HL-60 (cell line): ENCODE measurements around the gene LSMEM2.

ENCODE experiments used
- GABPA ChIP-seq: IDR thresholded peaks from 2 replicates; pipeline ENCODE4 v1.6.1; 2012; ENCODE audit warnings: low read depth
- POLR2AphosphoS5 ChIP-seq: IDR thresholded peaks from 2 replicates; pipeline ENCODE4 v1.6.1; 2012; ENCODE audit warnings: low read depth
- SPI1 ChIP-seq: IDR thresholded peaks from 2 replicates; pipeline ENCODE4 v1.6.1; 2012; ENCODE audit warnings: low read depth, mild to moderate bottlenecking, borderline replicate concordance
- TF ChIP-seq, protein P1 (sequence below): IDR thresholded peaks from one replicate; pipeline ENCODE4 v1.5.1; 2011; ENCODE audit warnings: low read length, control low read depth, inconsistent platforms; ENCODE audit not compliant: insufficient read depth
- TF ChIP-seq, protein P2 (sequence below): IDR thresholded peaks from 2 replicates; pipeline ENCODE4 v1.6.1; 2012; ENCODE audit warnings: low read depth; ENCODE audit not compliant: insufficient replicate concordance

DNA sequence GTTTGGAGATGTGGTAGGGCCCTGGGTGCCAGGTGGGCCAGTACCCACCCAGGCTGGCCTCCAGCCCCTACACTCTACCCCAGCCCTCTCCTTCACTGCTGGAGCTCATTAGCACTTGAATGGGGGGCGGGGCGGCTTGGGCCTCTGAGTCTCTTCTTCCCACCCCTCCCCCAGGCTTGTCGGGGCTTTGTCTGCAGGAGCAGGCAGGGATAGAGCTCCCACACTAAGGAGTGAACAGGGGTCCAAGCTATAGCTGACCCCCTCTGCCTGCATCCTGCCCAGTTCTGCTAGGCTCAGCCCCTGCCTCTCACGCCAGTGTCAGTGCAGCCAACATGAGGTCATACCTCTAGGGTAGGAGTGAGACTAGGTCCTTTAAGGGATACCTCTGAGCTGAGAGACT lies 37.7 kb upstream of the LSMEM2 start:
- TF ChIP-seq, protein P1, sequence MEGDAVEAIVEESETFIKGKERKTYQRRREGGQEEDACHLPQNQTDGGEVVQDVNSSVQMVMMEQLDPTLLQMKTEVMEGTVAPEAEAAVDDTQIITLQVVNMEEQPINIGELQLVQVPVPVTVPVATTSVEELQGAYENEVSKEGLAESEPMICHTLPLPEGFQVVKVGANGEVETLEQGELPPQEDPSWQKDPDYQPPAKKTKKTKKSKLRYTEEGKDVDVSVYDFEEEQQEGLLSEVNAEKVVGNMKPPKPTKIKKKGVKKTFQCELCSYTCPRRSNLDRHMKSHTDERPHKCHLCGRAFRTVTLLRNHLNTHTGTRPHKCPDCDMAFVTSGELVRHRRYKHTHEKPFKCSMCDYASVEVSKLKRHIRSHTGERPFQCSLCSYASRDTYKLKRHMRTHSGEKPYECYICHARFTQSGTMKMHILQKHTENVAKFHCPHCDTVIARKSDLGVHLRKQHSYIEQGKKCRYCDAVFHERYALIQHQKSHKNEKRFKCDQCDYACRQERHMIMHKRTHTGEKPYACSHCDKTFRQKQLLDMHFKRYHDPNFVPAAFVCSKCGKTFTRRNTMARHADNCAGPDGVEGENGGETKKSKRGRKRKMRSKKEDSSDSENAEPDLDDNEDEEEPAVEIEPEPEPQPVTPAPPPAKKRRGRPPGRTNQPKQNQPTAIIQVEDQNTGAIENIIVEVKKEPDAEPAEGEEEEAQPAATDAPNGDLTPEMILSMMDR, result no peak
- TF ChIP-seq, protein P2, sequence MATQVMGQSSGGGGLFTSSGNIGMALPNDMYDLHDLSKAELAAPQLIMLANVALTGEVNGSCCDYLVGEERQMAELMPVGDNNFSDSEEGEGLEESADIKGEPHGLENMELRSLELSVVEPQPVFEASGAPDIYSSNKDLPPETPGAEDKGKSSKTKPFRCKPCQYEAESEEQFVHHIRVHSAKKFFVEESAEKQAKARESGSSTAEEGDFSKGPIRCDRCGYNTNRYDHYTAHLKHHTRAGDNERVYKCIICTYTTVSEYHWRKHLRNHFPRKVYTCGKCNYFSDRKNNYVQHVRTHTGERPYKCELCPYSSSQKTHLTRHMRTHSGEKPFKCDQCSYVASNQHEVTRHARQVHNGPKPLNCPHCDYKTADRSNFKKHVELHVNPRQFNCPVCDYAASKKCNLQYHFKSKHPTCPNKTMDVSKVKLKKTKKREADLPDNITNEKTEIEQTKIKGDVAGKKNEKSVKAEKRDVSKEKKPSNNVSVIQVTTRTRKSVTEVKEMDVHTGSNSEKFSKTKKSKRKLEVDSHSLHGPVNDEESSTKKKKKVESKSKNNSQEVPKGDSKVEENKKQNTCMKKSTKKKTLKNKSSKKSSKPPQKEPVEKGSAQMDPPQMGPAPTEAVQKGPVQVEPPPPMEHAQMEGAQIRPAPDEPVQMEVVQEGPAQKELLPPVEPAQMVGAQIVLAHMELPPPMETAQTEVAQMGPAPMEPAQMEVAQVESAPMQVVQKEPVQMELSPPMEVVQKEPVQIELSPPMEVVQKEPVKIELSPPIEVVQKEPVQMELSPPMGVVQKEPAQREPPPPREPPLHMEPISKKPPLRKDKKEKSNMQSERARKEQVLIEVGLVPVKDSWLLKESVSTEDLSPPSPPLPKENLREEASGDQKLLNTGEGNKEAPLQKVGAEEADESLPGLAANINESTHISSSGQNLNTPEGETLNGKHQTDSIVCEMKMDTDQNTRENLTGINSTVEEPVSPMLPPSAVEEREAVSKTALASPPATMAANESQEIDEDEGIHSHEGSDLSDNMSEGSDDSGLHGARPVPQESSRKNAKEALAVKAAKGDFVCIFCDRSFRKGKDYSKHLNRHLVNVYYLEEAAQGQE, result no peak
- TF ChIP-seq POLR2AphosphoS5, result no peak
- TF ChIP-seq GABPA, result no peak
- TF ChIP-seq SPI1, result no peak
